Endothelial cell (in vitro differentiated cells): Measurements from ENCODE around the gene SLC40A1. TPM values are rescaled to one million over a fixed set of nuclear protein-coding genes. Genes with fewer than 3 reads are reported as not detected.

Source experiments
- DNase-seq: peaks from one replicate; pipeline ENCODE4 v3.0.0; 2021; ENCODE audit warnings: low spot score
- H3K27ac Mint-ChIP-seq: one replicate; pipeline ENCODE4 v1.8.0; 2021; ENCODE audit warnings: mixed read lengths, inconsistent platforms; ENCODE audit not compliant: unreplicated experiment
- H3K27me3 Mint-ChIP-seq: one replicate; pipeline ENCODE4 v1.8.0; 2021; ENCODE audit warnings: mild to moderate bottlenecking, moderate library complexity, mixed read lengths, inconsistent platforms; ENCODE audit not compliant: unreplicated experiment
- H3K36me3 Mint-ChIP-seq: one replicate; pipeline ENCODE4 v1.8.0; 2021; ENCODE audit warnings: mild to moderate bottlenecking, low read depth, mixed read lengths, inconsistent platforms; ENCODE audit not compliant: unreplicated experiment
- H3K4me1 Mint-ChIP-seq: one replicate; pipeline ENCODE4 v1.8.0; 2021; ENCODE audit warnings: mild to moderate bottlenecking, mixed read lengths, inconsistent platforms; ENCODE audit not compliant: unreplicated experiment
- H3K4me3 Mint-ChIP-seq: one replicate; pipeline ENCODE4 v1.8.0; 2021; ENCODE audit warnings: mild to moderate bottlenecking, mixed read lengths, inconsistent platforms; ENCODE audit not compliant: unreplicated experiment
- H3K9me3 Mint-ChIP-seq: one replicate; pipeline ENCODE4 v1.8.0; 2021; ENCODE audit warnings: mixed read lengths, inconsistent platforms; ENCODE audit not compliant: unreplicated experiment
- long read RNA-seq: library from polyadenylated mRNA; unstranded; transcript quantifications from one replicate; pipeline ENCODE4 v2.0.0, GENCODE V29; 2020; ENCODE audit not compliant: unreplicated experiment
- total RNA-seq: library from RNA; stranded (reverse); fragmentation: NEBNext Ultra II Directional; extraction: Animal tissue kit (Norgen Biotek cat#: 25700); gene quantifications from one replicate; pipeline ENCODE4 v1.2.1, GENCODE V29; 2021; ENCODE audit not compliant: unreplicated experiment
- TF ChIP-seq, protein P1 (sequence below): fragments of 200-600 bp; sonication (generic); IDR thresholded peaks from one replicate; pipeline ENCODE4 v1.5.0; 2021; ENCODE audit warnings: antibody characterized with exemption; ENCODE audit not compliant: unreplicated experiment

SLC40A1 gene, protein sequence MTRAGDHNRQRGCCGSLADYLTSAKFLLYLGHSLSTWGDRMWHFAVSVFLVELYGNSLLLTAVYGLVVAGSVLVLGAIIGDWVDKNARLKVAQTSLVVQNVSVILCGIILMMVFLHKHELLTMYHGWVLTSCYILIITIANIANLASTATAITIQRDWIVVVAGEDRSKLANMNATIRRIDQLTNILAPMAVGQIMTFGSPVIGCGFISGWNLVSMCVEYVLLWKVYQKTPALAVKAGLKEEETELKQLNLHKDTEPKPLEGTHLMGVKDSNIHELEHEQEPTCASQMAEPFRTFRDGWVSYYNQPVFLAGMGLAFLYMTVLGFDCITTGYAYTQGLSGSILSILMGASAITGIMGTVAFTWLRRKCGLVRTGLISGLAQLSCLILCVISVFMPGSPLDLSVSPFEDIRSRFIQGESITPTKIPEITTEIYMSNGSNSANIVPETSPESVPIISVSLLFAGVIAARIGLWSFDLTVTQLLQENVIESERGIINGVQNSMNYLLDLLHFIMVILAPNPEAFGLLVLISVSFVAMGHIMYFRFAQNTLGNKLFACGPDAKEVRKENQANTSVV
- total RNA-seq: 90.9 TPM
- long read RNA-seq, transcript SLC40A1-201 (8 exons, 3,442 nt): major isoform, 60 of 70 reads
- long read RNA-seq, partial matches to known transcripts: 8 of 70 reads
- long read RNA-seq, other reads (novel, unspliced or antisense): 2 of 70 reads

DNA sequence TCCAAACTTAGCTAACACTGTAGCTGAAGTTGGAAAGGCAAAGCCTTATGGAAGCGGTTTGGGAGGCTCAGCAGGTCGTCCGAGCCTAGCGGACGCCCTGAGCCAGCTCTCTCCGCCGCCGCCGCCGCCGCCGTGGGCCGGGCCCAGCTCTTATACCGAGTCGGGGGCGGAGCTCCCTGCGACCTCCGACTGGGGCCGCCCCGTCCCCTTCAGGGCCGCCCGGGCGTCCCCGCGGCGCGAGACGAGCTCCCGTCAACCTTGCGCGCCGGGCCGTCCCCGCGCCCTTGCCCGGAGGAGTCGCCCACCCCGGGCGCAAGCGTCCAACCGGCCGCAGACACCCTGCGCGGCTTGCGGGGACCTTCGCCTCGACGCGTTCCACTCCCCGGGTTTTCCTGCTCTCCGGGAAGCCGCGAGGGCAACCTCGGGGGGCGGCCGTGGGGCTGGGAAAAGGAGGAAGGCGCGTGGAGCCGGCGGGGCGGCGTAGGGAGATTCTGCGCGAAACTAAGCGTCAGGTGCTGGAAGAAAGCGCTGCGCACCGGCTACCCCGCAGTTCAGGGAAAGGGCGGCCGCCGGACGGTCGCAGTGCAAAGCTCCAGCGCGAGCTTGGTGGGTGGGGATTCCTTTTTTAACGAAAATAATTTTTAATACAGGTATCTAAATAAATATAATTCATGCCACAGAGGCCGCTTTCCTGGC lies at the start of gene SLC40A1:
Gene SLC40A1, minus strand, starts transcription at position 129 of the 696 bp plus-strand sequence. CDS start 326 bp downstream, outside the sequence.
- Mint-ChIP-seq H3K27ac (peak within 1 kb of the TSS; percentile 21), H3K4me3 (peak within 1 kb of the TSS; percentile 94), H3K36me3 (peaks cover 14% of the 10 kb centered on the region), H3K9me3 (no peaks in the 10 kb centered on the region), H3K4me1 (peaks cover 49% of the 10 kb centered on the region), H3K27me3 (peaks cover 5% of the 10 kb centered on the region)
- TF ChIP-seq, protein P1, sequence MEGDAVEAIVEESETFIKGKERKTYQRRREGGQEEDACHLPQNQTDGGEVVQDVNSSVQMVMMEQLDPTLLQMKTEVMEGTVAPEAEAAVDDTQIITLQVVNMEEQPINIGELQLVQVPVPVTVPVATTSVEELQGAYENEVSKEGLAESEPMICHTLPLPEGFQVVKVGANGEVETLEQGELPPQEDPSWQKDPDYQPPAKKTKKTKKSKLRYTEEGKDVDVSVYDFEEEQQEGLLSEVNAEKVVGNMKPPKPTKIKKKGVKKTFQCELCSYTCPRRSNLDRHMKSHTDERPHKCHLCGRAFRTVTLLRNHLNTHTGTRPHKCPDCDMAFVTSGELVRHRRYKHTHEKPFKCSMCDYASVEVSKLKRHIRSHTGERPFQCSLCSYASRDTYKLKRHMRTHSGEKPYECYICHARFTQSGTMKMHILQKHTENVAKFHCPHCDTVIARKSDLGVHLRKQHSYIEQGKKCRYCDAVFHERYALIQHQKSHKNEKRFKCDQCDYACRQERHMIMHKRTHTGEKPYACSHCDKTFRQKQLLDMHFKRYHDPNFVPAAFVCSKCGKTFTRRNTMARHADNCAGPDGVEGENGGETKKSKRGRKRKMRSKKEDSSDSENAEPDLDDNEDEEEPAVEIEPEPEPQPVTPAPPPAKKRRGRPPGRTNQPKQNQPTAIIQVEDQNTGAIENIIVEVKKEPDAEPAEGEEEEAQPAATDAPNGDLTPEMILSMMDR: no peak
- DNase-seq: peak; percentile 82

GRCh38 chr2:189629531-189630453 lies 49.2 kb upstream of the SLC40A1 start:
- Mint-ChIP-seq H3K36me3 (no peaks in the 10 kb centered on the region), H3K4me1 (peaks cover 51% of the 10 kb centered on the region), H3K4me3 (peak overlapping the region; percentile 32), H3K27ac (peak overlapping the region; percentile 92), H3K27me3 (no peaks in the 10 kb centered on the region), H3K9me3 (no peaks in the 10 kb centered on the region)
- DNase-seq: no peak
- TF ChIP-seq, protein P1: no peak

DNA sequence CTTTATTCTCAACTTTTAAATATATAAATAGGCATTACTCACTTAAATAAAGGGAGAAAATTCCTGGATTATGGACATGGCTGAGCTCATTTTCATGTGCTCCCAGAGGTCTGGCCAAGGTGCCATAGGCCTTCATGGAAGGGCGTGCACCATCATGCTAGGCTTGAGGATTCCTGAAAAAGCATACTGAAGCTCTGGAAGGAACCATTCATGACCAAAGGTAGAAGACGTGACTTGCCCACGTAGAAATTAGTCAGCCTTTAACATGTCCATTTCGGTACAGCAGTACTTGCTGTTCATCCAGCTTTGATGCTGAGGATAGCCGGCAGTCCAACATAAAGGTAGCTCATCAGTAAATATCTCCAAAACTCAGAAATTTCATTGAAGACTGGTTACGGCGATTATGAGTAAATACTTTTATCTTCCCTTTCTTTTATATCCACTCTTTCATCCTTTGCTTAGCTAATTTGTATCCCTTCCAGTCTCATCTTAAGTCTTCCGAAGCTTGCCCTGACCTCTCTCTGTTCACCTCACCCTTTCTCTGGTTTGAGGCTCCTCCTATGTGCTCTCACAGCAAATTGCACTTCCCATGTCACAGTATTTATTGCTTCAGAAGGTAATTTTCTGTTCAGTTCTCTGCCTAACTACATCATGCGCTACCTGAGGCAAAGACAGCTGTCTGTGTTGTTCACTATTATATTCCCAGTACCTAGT lies 48.4 kb upstream of the SLC40A1 start:
- Mint-ChIP-seq H3K4me3 (no peak overlapping the region), H3K27ac (peak overlapping the region; percentile 92), H3K27me3 (no peaks in the 10 kb centered on the region), H3K9me3 (no peaks in the 10 kb centered on the region), H3K36me3 (no peaks in the 10 kb centered on the region), H3K4me1 (peaks cover 59% of the 10 kb centered on the region)
- no peak for DNase-seq
- TF ChIP-seq, protein P1: no peak

DNA sequence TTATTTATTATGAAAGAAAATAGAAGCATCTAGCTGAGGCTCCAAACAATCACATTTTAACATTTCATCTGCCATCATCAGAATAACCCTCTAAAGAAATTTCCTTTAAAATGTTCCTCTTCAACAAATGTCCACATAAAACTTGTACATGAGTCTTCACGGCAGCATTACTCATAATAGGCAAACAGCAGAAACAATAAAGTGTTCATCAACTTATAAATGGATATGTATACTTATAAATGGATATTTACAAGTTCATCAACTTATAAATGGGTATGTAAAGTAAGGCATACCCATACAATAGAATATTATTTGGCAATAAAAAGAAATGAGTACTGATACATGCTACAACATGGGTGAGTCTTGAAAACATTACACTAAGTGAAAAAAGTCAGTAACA lies 47.2 kb upstream of the SLC40A1 start:
- Mint-ChIP-seq H3K9me3 (no peaks in the 10 kb centered on the region), H3K27ac (peak overlapping the region; percentile 65), H3K27me3 (no peaks in the 10 kb centered on the region)

More for the DNA sequence above, 47.2 kb upstream of the SLC40A1 start:
- Mint-ChIP-seq H3K4me3 (no peak overlapping the region), H3K4me1 (peaks cover 59% of the 10 kb centered on the region), H3K36me3 (no peaks in the 10 kb centered on the region)
- no peak for DNase-seq
- TF ChIP-seq, protein P1: no peak
